Eye (tissue), 1 donor: ENCODE data around the gene SLC12A6.

Experiments used
- DNase-seq: peaks from one replicate; pipeline ENCODE4 v3.0.0-alpha.2; 2015

The SLC12A6 gene

GRCh38 chr15:34327906-34328305, 9.7 kb downstream of the SLC12A6 start:
- DNase-seq, result no peak

GRCh38 chr15:34325368-34325767, 12.2 kb downstream of the SLC12A6 start:
- no peak for DNase-seq

DNA sequence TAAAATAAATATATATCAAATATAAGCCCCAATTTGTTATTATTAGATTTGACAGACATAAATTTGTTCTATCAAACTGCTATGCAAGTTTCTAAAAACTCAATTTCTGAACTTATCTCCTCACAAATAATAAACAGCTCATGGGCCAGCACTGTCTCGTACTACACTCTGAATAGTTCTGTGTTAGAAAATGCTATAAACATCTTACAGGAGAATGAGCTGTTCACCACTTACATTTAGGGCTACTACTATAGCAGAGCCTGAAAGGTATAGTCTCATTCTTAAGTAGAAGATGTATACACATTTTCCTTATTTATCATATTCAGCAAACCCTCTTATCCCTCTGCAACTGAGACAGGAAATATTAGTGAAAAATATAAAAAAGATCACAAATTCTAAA, 12.6 kb downstream of the SLC12A6 start:
- DNase-seq, result no peak

DNA sequence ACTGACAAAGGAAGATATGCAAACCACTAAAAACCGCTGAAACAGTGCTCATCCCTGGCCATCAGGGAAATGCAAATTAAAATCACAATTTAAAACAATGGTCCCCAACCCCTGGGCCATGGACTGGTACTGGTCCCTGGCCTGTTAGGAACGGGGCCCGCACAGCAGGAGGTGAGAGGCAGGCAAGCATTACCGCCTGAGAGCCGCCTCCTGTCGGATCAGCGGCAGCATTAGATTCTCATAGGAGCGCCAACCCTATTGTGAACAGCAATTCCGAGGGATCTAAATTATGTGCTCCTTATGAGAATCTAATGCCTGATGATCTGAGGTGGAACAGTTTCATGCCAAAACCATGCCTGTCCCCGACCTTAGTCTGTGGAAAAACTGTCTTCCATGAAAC, 14.4 kb downstream of the SLC12A6 start:
- DNase-seq, result no peak

- peak; percentile 70 for DNase-seq
These were observed 19.1 kb downstream of the SLC12A6 start for GRCh38 chr15:34318277-34319079.

DNA sequence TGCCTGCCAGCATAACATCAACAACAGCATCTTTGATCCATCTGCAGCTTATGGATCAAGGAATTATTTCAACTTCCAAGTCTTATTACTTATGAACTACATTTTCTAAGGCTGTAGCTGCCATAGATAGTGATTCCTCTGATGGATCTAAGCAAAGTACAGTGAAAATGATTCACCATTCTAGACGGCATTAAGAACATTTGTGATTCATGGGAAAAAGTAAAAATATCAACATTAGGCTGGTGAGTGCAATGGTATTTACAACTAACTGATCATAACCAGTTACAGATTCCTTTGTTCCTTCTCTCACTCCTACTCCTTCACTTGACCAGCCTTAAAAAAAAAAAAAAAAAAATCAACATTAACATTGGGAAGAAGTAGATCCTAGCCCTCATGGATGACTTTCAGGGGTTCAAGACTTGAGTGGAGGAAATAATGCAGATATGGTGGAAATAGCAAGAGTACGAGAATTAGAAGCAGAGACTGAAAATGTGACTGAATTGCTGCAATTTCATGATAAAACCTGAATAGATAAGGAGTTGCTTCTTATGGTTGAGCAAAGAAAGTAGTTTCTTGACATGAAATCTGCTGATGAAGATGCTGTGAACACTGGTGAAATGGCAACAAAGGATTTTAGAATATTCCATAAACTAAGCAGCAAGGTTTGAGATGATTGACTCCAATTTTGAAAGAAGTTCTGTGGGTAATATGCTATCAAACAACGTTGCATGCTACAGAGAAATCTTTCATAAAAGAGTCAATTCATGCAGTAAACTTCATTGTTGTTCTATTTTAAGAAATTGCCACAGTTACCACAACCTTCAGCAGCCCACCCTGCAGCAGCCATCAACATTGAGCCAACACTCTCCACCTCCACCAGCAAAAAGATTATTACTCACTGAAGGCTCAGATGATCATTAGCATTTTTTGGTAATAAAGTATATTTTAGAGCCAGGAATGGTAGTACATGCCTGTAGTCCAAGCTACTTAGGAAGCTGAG, 22.8 kb downstream of the SLC12A6 start:
- DNase-seq, result no peak

- no peak for DNase-seq
These were observed 26.0 kb downstream of the SLC12A6 start for GRCh38 chr15:34311563-34311962.

GRCh38 chr15:34304613-34305012, 33.0 kb downstream of the SLC12A6 start:
- DNase-seq, result no peak

- DNase-seq, result no peak
These were observed 36.5 kb downstream of the SLC12A6 start for GRCh38 chr15:34301058-34301457.

DNA sequence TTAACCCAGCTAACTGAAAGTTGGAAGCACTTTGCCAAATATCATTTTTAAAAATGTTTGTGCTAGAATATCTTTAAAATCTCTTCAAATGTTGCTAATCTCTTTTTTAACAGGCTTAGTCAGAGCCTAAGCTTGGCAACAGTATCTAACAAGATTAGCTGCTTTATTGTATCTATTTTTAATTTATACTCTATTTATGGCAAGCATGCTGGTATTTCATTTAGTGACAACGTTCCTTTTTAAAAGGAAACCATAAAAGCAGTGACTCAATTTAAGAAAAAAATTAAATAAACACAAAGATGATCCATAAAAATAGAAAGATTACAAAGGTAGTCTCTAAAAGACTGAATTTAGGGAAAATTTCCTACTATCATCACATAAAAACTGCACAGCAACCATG, 40.5 kb downstream of the SLC12A6 start:
- no peak for DNase-seq

- DNase-seq, result no peak
These were observed 45.0 kb downstream of the SLC12A6 start for GRCh38 chr15:34292621-34293020.

- no peak for DNase-seq
These were observed 52.6 kb downstream of the SLC12A6 start for GRCh38 chr15:34284937-34285336.

DNA sequence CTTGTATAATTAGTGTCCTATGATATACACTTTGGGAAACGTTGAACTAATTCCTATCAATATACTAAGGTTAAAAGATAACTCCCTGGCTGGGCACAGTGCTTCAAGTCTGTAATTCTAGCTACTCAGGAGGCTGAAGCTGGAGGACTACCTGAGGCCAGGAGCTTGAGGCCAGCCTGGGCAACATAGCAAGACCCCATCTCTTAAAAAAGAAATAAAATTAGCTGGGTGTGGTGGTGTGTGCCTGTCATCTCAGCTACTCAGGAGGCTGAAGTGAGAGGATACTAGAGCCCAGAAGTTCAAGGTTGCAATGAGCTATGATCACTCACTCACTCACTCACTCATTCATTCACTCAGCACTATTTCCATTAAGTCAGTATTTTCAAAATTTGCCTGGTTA, 55.2 kb downstream of the SLC12A6 start:
- DNase-seq, result no peak

DNA sequence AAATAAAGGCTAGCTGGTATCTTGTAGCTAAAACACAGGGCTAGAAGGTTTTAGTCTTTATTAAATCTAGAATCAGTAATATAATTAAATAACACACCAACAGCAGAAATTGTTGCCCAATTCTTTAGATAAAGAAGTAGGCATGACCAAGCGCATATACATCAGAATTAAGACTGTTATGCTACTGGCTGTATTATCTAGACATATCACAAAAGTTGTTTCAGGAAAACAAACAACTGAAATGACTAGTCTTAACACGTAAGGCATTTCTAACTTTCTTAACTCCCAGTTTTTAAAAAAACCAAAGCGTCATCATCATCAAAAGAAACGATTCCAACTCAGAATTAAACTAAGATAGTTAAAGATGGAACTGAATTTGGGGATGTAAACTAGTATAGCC, 57.4 kb downstream of the SLC12A6 start:
- DNase-seq, result no peak

- DNase-seq, result no peak
These were observed 58.2 kb downstream of the SLC12A6 start for GRCh38 chr15:34279368-34279767.

GRCh38 chr15:34275721-34276120, 61.9 kb downstream of the SLC12A6 start:
- DNase-seq, result no peak

GRCh38 chr15:34275154-34275553, 62.4 kb downstream of the SLC12A6 start:
- DNase-seq, result no peak

DNA sequence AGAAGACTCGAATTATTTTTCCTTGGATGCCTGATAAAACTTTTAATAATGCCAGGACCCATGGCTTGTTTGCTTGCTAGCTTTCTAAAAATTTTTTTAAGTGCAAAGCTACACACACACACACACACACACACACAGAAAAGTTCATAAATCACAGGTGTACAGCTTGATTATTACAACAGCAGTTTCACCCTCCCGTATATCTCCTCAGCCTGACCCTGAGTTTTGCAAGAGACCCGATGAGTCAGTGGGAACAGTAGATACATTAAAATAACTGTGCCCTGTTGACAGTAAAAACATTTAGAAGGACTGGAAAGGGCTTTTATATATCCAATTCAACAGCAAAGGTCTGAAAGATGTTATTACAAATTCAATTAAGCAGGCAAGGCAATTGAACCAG, 66.1 kb downstream of the SLC12A6 start:
- DNase-seq, result no peak

DNA sequence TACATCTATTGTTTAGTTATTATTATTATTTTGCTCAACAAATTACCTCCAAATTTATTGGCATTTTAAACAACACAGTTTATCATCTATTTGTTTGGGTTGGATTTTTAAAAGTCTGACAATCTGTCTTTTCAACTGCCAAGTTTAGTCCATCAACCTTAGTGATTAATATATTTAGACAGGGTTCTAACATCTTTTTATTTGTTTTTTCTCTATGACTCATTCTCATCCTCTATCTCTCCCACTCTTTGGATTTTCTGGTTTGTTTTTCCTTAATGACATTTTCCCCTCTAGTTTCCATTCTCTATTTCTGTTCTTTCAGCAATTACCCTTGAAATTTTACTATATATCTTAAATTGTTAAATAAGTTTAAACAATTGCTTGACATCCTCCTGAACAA, 70.8 kb downstream of the SLC12A6 start:
- no peak for DNase-seq

GRCh38 chr15:34264076-34264475, 73.5 kb downstream of the SLC12A6 start:
- DNase-seq, result no peak

- no peak for DNase-seq
These were observed 75.2 kb downstream of the SLC12A6 start for GRCh38 chr15:34262362-34262761.

DNA sequence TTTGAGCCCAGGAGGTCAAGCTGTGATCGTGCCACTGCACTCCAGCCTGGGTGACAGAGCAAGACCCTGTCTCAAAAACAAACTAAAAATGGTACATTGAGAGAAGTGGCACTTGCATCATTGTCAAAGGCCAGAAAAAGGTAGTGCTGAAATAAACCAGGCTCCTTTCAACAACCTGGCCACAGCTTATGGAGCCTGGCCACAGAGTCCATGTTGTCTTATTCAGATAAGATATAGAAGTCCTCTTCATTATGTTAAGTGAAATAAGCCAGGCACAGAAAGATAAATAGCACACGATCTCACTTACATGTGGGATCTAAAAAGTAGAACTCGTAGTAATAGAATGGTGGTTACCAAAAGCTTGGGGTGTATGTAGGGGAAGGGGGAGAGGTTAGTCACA, 78.0 kb downstream of the SLC12A6 start:
- no peak for DNase-seq

DNA sequence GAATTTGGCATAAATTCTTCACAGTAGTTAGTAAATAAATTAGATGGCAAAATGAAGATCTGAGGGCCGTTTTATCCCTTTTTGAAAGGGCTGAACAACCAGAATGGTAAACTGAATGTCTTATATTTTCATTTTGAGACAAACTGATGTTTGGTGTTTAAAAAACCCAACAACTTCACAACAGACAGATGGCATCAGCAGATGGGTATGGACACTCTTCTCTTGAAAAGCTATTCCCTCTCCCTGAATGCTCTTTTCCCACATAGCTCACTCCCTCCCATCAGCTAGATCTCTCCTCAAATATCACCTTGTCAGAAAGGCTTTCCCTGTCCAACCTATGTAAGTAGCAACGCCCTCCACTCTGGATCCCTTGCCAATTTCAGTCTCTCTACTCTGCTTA, 79.4 kb downstream of the SLC12A6 start:
- no peak for DNase-seq

DNA sequence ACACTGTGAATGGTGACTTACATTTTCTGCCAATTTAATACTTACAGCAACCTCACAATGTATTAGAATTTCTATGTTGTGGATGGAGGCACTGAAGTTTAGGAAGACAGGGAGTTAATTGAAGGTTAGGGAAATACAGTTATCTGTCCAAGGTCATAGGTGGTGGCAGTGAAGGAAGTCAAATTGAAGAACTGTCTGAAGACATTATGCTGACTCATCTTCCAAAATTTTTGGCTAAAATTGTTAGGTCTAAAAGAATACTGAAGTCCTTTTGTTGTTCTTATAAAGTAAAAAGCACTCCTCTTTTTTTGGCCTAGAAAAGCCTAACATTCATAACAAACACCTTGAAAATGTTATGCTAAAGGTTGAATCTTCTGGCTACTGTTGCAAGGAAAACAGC, 85.0 kb downstream of the SLC12A6 start:
- DNase-seq, result no peak
